ENCODE measurements around the gene OR2D2. TPM values are rescaled to one million over a fixed set of nuclear protein-coding genes. Genes with fewer than 3 reads are reported as not detected.

The OR2D2 gene
- total RNA-seq (0.53 TPM), polyA plus RNA-seq (not detected)

- Histone ChIP-seq H3K27ac (ENCODE audit: low read depth) (no peak within 1 kb of the TSS), H3K36me3 (ENCODE audit: insufficient read depth) (no peaks in the 10 kb centered on the region), H3K4me1 (ENCODE audit: insufficient read depth) (no peaks in the 10 kb centered on the region), H3K4me3 (ENCODE audit: low read depth, low read length) (no peak within 1 kb of the TSS)
- no peak for DNase-seq (ENCODE audit: extremely low spot score)
- WGBS = 85% methylated on average over 2 of the region's 2 CpGs
These were observed at the start of gene OR2D2 for GRCh38 chr11:6892400-6892799. Gene OR2D2 (minus strand): TSS chr11:6892500. CDS start chr11:6892500, 0 bp downstream.

- no peak overlapping the region for H3K27ac ChIP-seq (ENCODE audit: low read depth)
- no peak overlapping the region for H3K4me3 ChIP-seq (ENCODE audit: low read depth, low read length)
- no peaks in the 10 kb centered on the region for H3K36me3 ChIP-seq (ENCODE audit: insufficient read depth)
- H3K4me1 ChIP-seq (ENCODE audit: insufficient read depth) = no peaks in the 10 kb centered on the region
- no peak for DNase-seq (ENCODE audit: extremely low spot score)
These were observed 49.7 kb upstream of the OR2D2 start for GRCh38 chr11:6941970-6942369.

GRCh38 chr11:6932145-6932544 is 39.8 kb upstream of the OR2D2 start:
- WGBS = 83% methylated on average over 7 of the region's 7 CpGs
- no peak overlapping the region for H3K27ac ChIP-seq (ENCODE audit: low read depth)
- DNase-seq (ENCODE audit: extremely low spot score) = no peak
- no peaks in the 10 kb centered on the region for H3K36me3 ChIP-seq (ENCODE audit: insufficient read depth)
- no peak overlapping the region for H3K4me3 ChIP-seq (ENCODE audit: low read depth, low read length)
- no peaks in the 10 kb centered on the region for H3K4me1 ChIP-seq (ENCODE audit: insufficient read depth)

GRCh38 chr11:6931146-6931713 is 38.9 kb upstream of the OR2D2 start:
- H3K4me1 ChIP-seq (ENCODE audit: insufficient read depth) = no peaks in the 10 kb centered on the region
- no peaks in the 10 kb centered on the region for H3K36me3 ChIP-seq (ENCODE audit: insufficient read depth)
- DNase-seq (ENCODE audit: extremely low spot score) = no peak
- no peak overlapping the region for H3K4me3 ChIP-seq (ENCODE audit: low read depth, low read length)
- no peak overlapping the region for H3K27ac ChIP-seq (ENCODE audit: low read depth)
- 74% methylated on average over 3 of the region's 3 CpGs for WGBS

GRCh38 chr11:6928916-6929315 is 36.6 kb upstream of the OR2D2 start:
- no peak for DNase-seq (ENCODE audit: extremely low spot score)
- Histone ChIP-seq H3K4me3 (ENCODE audit: low read depth, low read length) (no peak overlapping the region), H3K36me3 (ENCODE audit: insufficient read depth) (no peaks in the 10 kb centered on the region), H3K27ac (ENCODE audit: low read depth) (no peak overlapping the region), H3K4me1 (ENCODE audit: insufficient read depth) (no peaks in the 10 kb centered on the region)
- WGBS = 78% methylated on average over 4 of the region's 4 CpGs

- no peak for DNase-seq (ENCODE audit: extremely low spot score)
- H3K36me3 ChIP-seq (ENCODE audit: insufficient read depth) = no peaks in the 10 kb centered on the region
- H3K27ac ChIP-seq (ENCODE audit: low read depth) = no peak overlapping the region
- peak overlapping the region; percentile 36 for H3K4me3 ChIP-seq (ENCODE audit: low read depth, low read length)
- 10% methylated on average over 11 of the region's 11 CpGs for WGBS
- no peaks in the 10 kb centered on the region for H3K4me1 ChIP-seq (ENCODE audit: insufficient read depth)
These were observed 34.8 kb upstream of the OR2D2 start for GRCh38 chr11:6927030-6927617.

- H3K4me1 ChIP-seq (ENCODE audit: insufficient read depth) = no peaks in the 10 kb centered on the region
- 1% methylated on average over 61 of the region's 61 CpGs for WGBS
- H3K27ac ChIP-seq (ENCODE audit: low read depth) = no peak within 1 kb of the TSS
- H3K36me3 ChIP-seq (ENCODE audit: insufficient read depth) = no peaks in the 10 kb centered on the region
- DNase-seq (ENCODE audit: extremely low spot score) = peak; percentile 8
- peak within 1 kb of the TSS; percentile 36 for H3K4me3 ChIP-seq (ENCODE audit: low read depth, low read length)
These were observed 34.1 kb upstream of the OR2D2 start, which contains the start of gene ZNF215 for GRCh38 chr11:6926208-6927029. Gene ZNF215 (plus strand): TSS chr11:6926426. CDS start chr11:6932273, 5,847 bp downstream.

- no peak overlapping the region for H3K4me3 ChIP-seq (ENCODE audit: low read depth, low read length)
- 62% methylated on average over 2 of the region's 2 CpGs for WGBS
- H3K4me1 ChIP-seq (ENCODE audit: insufficient read depth) = no peaks in the 10 kb centered on the region
- H3K36me3 ChIP-seq (ENCODE audit: insufficient read depth) = no peaks in the 10 kb centered on the region
- no peak overlapping the region for H3K27ac ChIP-seq (ENCODE audit: low read depth)
- no peak for DNase-seq (ENCODE audit: extremely low spot score)
These were observed 33.4 kb upstream of the OR2D2 start for GRCh38 chr11:6925636-6926207.

GRCh38 chr11:6925007-6925577 is 32.8 kb upstream of the OR2D2 start:
- Histone ChIP-seq H3K4me3 (ENCODE audit: low read depth, low read length) (no peak overlapping the region), H3K4me1 (ENCODE audit: insufficient read depth) (no peaks in the 10 kb centered on the region), H3K36me3 (ENCODE audit: insufficient read depth) (no peaks in the 10 kb centered on the region), H3K27ac (ENCODE audit: low read depth) (no peak overlapping the region)
- no peak for DNase-seq (ENCODE audit: extremely low spot score)

GRCh38 chr11:6920702-6921101 is 28.4 kb upstream of the OR2D2 start, which contains the start of gene OR2D3:
Gene OR2D3 (plus strand): TSS chr11:6921002. CDS start chr11:6921002, 0 bp downstream.
- H3K36me3 ChIP-seq (ENCODE audit: insufficient read depth) = no peaks in the 10 kb centered on the region
- WGBS = 90% methylated on average over 1 of the region's 1 CpG
- DNase-seq (ENCODE audit: extremely low spot score) = no peak
- H3K4me3 ChIP-seq (ENCODE audit: low read depth, low read length) = no peak within 1 kb of the TSS
- no peak within 1 kb of the TSS for H3K27ac ChIP-seq (ENCODE audit: low read depth)
- no peaks in the 10 kb centered on the region for H3K4me1 ChIP-seq (ENCODE audit: insufficient read depth)

GRCh38 chr11:6919698-6920097 is 27.4 kb upstream of the OR2D2 start:
- no peak for DNase-seq (ENCODE audit: extremely low spot score)
- H3K27ac ChIP-seq (ENCODE audit: low read depth) = no peak overlapping the region
- H3K4me1 ChIP-seq (ENCODE audit: insufficient read depth) = no peaks in the 10 kb centered on the region
- 53% methylated on average over 2 of the region's 2 CpGs for WGBS
- H3K4me3 ChIP-seq (ENCODE audit: low read depth, low read length) = no peak overlapping the region
- H3K36me3 ChIP-seq (ENCODE audit: insufficient read depth) = no peaks in the 10 kb centered on the region

- Histone ChIP-seq H3K4me1 (ENCODE audit: insufficient read depth) (no peaks in the 10 kb centered on the region), H3K27ac (ENCODE audit: low read depth) (no peak overlapping the region), H3K4me3 (ENCODE audit: low read depth, low read length) (no peak overlapping the region), H3K36me3 (ENCODE audit: insufficient read depth) (no peaks in the 10 kb centered on the region)
- no peak for DNase-seq (ENCODE audit: extremely low spot score)
- 36% methylated on average over 3 of the region's 3 CpGs for WGBS
These were observed 19.6 kb upstream of the OR2D2 start for GRCh38 chr11:6911948-6912347.

- Histone ChIP-seq H3K27ac (ENCODE audit: low read depth) (no peak overlapping the region), H3K4me3 (ENCODE audit: low read depth, low read length) (no peak overlapping the region), H3K36me3 (ENCODE audit: insufficient read depth) (no peaks in the 10 kb centered on the region), H3K4me1 (ENCODE audit: insufficient read depth) (no peaks in the 10 kb centered on the region)
- WGBS = 95% methylated on average over 3 of the region's 3 CpGs
- no peak for DNase-seq (ENCODE audit: extremely low spot score)
These were observed 19.1 kb upstream of the OR2D2 start for GRCh38 chr11:6911378-6911777.
